Islet of Langerhans (tissue), 1 donor: ENCODE measurements around the gene ELOF1.
"Not testable (repeated sequence)": the region's sequence is repeated elsewhere in the genome, so short reads cannot be mapped to it uniquely, and the experiment has no call there.

ENCODE experiments used
- FAIRE-seq: peaks from one replicate; lab custom pipeline; 2011; peaks lifted over from hg19 to GRCh38; lab: Jason Lieb, UNC

ELOF1 gene

GRCh38 chr19:11566164-11566563, 7.1 kb upstream of the ELOF1 start:
- no peak for FAIRE-seq

- FAIRE-seq, result not testable (repeated sequence)
These were observed 6.6 kb upstream of the ELOF1 start for GRCh38 chr19:11565649-11565980.

- not testable (repeated sequence) for FAIRE-seq
These were observed 5.2 kb upstream of the ELOF1 start for GRCh38 chr19:11564082-11564807.

GRCh38 chr19:11563532-11563931, 4.5 kb upstream of the ELOF1 start:
- FAIRE-seq, result no peak

- FAIRE-seq, result no peak
These were observed 1.5 kb upstream of the ELOF1 start for GRCh38 chr19:11560404-11561051.

- no peak for FAIRE-seq
These were observed 2.2 kb downstream of the ELOF1 start for GRCh38 chr19:11556634-11557420.

GRCh38 chr19:11555246-11555645, 3.8 kb downstream of the ELOF1 start:
- no peak for FAIRE-seq

- FAIRE-seq, result no peak
These were observed 4.9 kb downstream of the ELOF1 start for GRCh38 chr19:11554160-11554559.

- no peak for FAIRE-seq
These were observed 6.2 kb downstream of the ELOF1 start for GRCh38 chr19:11552666-11553372.

GRCh38 chr19:11551603-11552235, 7.3 kb downstream of the ELOF1 start:
- no peak for FAIRE-seq

GRCh38 chr19:11550265-11550664, 8.8 kb downstream of the ELOF1 start:
- no peak for FAIRE-seq

- no peak for FAIRE-seq
These were observed 9.6 kb downstream of the ELOF1 start for GRCh38 chr19:11549386-11549953.

GRCh38 chr19:11547929-11548700, 10.9 kb downstream of the ELOF1 start:
- FAIRE-seq, result no peak

- no peak for FAIRE-seq
These were observed 17.8 kb downstream of the ELOF1 start for GRCh38 chr19:11541238-11541637.

GRCh38 chr19:11540645-11541044, 18.4 kb downstream of the ELOF1 start:
- FAIRE-seq, result no peak

GRCh38 chr19:11539495-11540365, 19.3 kb downstream of the ELOF1 start:
- FAIRE-seq, result no peak

- no peak for FAIRE-seq
These were observed 20.6 kb downstream of the ELOF1 start, which contains the start of gene CNN1 for GRCh38 chr19:11538232-11539036. CNN1 (plus strand) TSS chr19:11538851; CDS start chr19:11538928, 77 bp downstream.

- no peak for FAIRE-seq
These were observed 23.0 kb downstream of the ELOF1 start for GRCh38 chr19:11535792-11536595.
